Transverse colon (tissue), 4 donors: ENCODE data around the gene EHMT1. TPM values are rescaled to one million over a fixed set of nuclear protein-coding genes. Genes with fewer than 3 reads are reported as not detected.

Source experiments
- DNase-seq: peaks from one replicate; pipeline ENCODE4 v3.0.0-alpha.2; 2019
- H3K27ac ChIP-seq, 4 donors: fragments of 200-600 bp; sonication (generic); 2 replicates each; pipeline ENCODE4 v1.5.1; 2016 to 2018; ENCODE audit warnings: inconsistent platforms in 4 of 4
- H3K27me3 ChIP-seq: fragments of 200-600 bp; sonication (generic); 2 replicates; pipeline ENCODE4 v1.5.1; 2017; ENCODE audit warnings: inconsistent platforms
- H3K36me3 ChIP-seq, 4 donors: fragments of 200-600 bp; sonication (generic); 2 replicates each; pipeline ENCODE4 v1.5.1; 2017 to 2019; ENCODE audit warnings: inconsistent platforms in 4 of 4
- H3K4me1 ChIP-seq, 4 donors: fragments of 200-600 bp; sonication (generic); 2 replicates each; pipeline ENCODE4 v1.5.1; 2017 to 2020; ENCODE audit warnings: inconsistent platforms in 4 of 4
- H3K4me3 ChIP-seq, 4 donors: fragments of 200-600 bp; sonication (generic); 1 replicate in 1 of 4; 2 replicates in 3 of 4; pipeline versions ENCODE4 v1.5.1 to v1.6.1; 2017 to 2019; ENCODE audit warnings: inconsistent platforms in 4 of 4
- H3K9me3 ChIP-seq, 2 donors: fragments of 200-600 bp; sonication (generic); 2 replicates each; pipeline ENCODE4 v1.5.1; 2017 to 2019; ENCODE audit warnings: inconsistent platforms in 2 of 2
- EP300 ChIP-seq: sonication (generic); formaldehyde crosslinking; IDR thresholded peaks from one replicate; pipeline ENCODE4 v1.6.1; 2017; ENCODE audit warnings: antibody characterized with exemption, low read depth
- POLR2A ChIP-seq: fragments of 450-650 bp; IDR thresholded peaks from one replicate; pipeline ENCODE4 v1.6.1; 2016; ENCODE audit warnings: antibody characterized with exemption, mild to moderate bottlenecking, moderate library complexity
- POLR2AphosphoS5 ChIP-seq, 3 donors: sonication (generic); formaldehyde crosslinking; IDR thresholded peaks; one replicate each; pipeline ENCODE4 v1.6.1; 2016; ENCODE audit warnings: antibody characterized with exemption in 3 of 3
- WGBS, 2 donors: methylation state at CpG; one replicate each; pipeline ENCODE4 v1.1.5; 2018; ENCODE audit warnings: low coverage in 1 of 2; 5-methylcytosine and 5-hydroxymethylcytosine counted together
- in situ Hi-C, 4 donors: fragments of 200-750 bp; cut with MboI; loops; one replicate each; pipeline versions ENCODE4 v1.15.0 to v1.15.1; 2017; ENCODE audit warnings: low sequenced_read_pairs in 3 of 4, low pct_ligation_motif_present in 1 of 4, low pct_unique_long_range_greater_than_20kb in 1 of 4
- intact Hi-C: fragments of 100-400 bp; cut with DNase I; formaldehyde crosslinking; loops from one replicate; pipeline ENCODE4 v1.15.1; 2023; ENCODE audit warnings: low total_unique reads
- total RNA-seq, 4 donors: library from RNA; depleted of rRNA; stranded (reverse); fragments of >200 nt; gene quantifications; one replicate each; pipeline ENCODE4 v1.1.0, GENCODE V29; 2016
- TF ChIP-seq, protein P1 (sequence below), 5 experiments: fragments of 200-600 bp in 3 of 5; fragments of 450-650 bp in 2 of 5; sonication (generic) in 3 of 5; IDR thresholded peaks; 1 replicate in 2 of 5; 2 replicates in 3 of 5; pipeline ENCODE4 v1.5.1; 2016 to 2017; ENCODE audit warnings: antibody characterized with exemption in 5 of 5, inconsistent platforms in 3 of 5, mild to moderate bottlenecking in 2 of 5, moderate library complexity in 1 of 5

The EHMT1 gene
- total RNA-seq, 4 donors from 2014 or later, result 93.8 to 184 (median 139) TPM

DNA sequence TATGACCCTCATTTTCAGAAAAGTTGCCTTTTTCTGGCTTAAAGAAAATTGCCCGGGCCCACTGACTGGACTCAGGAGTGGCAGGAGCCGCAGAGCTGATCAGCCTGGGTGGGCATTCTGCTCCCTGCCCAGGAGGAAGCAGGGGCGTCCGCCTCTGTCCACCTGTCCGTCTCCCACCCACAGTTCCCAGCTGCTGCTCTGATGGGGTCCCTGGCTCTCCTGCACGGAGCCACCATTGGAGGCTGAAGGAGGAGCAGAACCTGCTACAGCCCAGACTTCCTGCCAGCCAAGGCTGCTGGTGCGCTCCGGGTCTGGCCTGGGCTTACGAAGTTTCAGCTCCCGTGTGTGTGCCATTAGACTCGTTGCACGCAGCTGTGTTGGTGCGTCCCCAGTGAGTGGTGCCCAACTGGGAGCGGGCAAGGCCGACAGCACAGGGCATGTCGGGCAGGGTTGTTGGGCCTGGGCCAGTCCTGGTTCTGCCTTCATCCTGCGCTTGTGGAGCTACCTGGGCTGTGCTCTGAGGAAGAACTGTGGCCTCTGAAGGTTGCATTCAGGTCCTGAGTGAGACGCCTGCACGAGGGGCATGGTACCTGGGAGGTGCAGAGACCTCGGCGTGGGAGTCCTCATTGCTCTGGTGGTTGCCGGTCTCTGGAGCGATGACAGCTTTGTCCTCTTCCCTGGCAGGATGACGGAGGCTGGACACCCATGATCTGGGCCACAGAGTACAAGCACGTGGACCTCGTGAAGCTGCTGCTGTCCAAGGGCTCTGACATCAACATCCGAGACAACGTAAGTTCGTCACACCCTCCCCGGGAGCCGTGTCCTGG is 181.6 kb downstream of the EHMT1 start:
- WGBS, 2 donors, result 93% methylated on average over 29 of the region's 31 CpGs; no CpG with 5 or more reads in 1 of the 2 donors
- H3K4me3 ChIP-seq, result no peak overlapping the region
- intact Hi-C loops, result no loop called here

DNA sequence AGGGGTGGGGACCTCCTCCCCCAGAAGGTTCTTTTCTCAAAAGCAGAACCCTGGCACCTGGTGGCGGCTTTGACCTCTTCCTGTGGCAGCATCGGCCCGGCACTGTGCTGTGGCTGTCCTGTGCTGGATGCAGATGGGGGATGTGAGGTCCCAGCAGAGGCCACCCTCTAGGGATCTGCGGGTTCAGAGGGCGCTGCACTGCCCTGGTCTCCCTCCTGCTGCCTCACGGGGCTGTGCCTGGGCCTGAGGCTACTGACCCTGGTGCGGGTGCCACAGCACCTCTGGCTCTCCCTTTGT is 182.2 kb downstream of the EHMT1 start:
- no peak for TF ChIP-seq POLR2A
- Histone ChIP-seq H3K36me3 (peaks cover 0 to 19% (median 8%) of the 10 kb centered on the region in 4 donors), H3K27ac (no peak overlapping the region), H3K4me3 (no peak overlapping the region), H3K9me3 (no peaks in the 10 kb centered on the region), H3K27me3 (no peaks in the 10 kb centered on the region), H3K4me1 (no peaks in the 10 kb centered on the region)
- in situ Hi-C loops, result no loop called here
- intact Hi-C loops, result no loop called here
- no peak for DNase-seq
- WGBS, 2 donors, result 89% methylated on average over 7 of the region's 7 CpGs; no CpG with 5 or more reads in 1 of the 2 donors

More for the DNA sequence above, 181.6 kb downstream of the EHMT1 start:
- peaks cover 0 to 24% (median 8%) of the 10 kb centered on the region in 4 donors for H3K36me3 ChIP-seq
- TF ChIP-seq POLR2AphosphoS5 (IDR thresholded peaks at IDR 0.05) (no peak), EP300 (no peak), POLR2A (no peak)
- TF ChIP-seq, protein P1, sequence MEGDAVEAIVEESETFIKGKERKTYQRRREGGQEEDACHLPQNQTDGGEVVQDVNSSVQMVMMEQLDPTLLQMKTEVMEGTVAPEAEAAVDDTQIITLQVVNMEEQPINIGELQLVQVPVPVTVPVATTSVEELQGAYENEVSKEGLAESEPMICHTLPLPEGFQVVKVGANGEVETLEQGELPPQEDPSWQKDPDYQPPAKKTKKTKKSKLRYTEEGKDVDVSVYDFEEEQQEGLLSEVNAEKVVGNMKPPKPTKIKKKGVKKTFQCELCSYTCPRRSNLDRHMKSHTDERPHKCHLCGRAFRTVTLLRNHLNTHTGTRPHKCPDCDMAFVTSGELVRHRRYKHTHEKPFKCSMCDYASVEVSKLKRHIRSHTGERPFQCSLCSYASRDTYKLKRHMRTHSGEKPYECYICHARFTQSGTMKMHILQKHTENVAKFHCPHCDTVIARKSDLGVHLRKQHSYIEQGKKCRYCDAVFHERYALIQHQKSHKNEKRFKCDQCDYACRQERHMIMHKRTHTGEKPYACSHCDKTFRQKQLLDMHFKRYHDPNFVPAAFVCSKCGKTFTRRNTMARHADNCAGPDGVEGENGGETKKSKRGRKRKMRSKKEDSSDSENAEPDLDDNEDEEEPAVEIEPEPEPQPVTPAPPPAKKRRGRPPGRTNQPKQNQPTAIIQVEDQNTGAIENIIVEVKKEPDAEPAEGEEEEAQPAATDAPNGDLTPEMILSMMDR (IDR thresholded peaks at IDR 0.05), result no peak
- in situ Hi-C loops, result no loop called here
- no peaks in the 10 kb centered on the region for H3K4me1 ChIP-seq
- H3K27ac ChIP-seq, result no peak overlapping the region
- H3K9me3 ChIP-seq, result no peaks in the 10 kb centered on the region
- H3K27me3 ChIP-seq, result no peaks in the 10 kb centered on the region
- no peak for DNase-seq

DNA sequence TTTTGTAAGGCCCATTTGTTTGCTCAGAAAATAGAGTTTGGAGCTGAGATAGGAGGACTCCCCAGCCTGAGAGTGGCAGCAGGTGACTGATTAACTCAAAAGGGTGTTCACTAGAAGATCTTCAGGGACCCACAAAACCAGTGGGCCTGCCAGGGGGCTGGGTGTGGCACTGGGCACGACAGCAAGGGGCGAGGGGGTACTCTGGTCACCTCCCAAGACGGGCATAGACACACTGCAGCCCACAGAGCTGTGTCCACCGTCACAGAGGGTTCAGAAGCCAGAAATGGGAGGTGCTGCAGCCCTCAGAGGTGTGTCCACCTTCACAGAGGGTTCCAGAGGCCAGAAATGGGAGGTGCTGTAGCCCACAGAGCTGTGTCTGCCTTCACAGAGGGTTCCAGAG is 183.2 kb downstream of the EHMT1 start:
- WGBS, 2 donors, result 83 to 100% methylated on average over 1 to 4 of the region's 4 CpGs
- TF ChIP-seq, protein P1 (IDR thresholded peaks at IDR 0.05), result no peak
- TF ChIP-seq POLR2A (no peak), POLR2AphosphoS5 (IDR thresholded peaks at IDR 0.05) (no peak), EP300 (no peak)
- Histone ChIP-seq H3K27me3 (no peaks in the 10 kb centered on the region), H3K9me3 (no peaks in the 10 kb centered on the region), H3K4me1 (no peaks in the 10 kb centered on the region), H3K4me3 (no peak overlapping the region), H3K36me3 (peaks cover 0 to 17% (median 8%) of the 10 kb centered on the region in 4 donors), H3K27ac (no peak overlapping the region)
- intact Hi-C loops, result no loop called here
- DNase-seq, result no peak
- in situ Hi-C loops, result no loop called here

DNA sequence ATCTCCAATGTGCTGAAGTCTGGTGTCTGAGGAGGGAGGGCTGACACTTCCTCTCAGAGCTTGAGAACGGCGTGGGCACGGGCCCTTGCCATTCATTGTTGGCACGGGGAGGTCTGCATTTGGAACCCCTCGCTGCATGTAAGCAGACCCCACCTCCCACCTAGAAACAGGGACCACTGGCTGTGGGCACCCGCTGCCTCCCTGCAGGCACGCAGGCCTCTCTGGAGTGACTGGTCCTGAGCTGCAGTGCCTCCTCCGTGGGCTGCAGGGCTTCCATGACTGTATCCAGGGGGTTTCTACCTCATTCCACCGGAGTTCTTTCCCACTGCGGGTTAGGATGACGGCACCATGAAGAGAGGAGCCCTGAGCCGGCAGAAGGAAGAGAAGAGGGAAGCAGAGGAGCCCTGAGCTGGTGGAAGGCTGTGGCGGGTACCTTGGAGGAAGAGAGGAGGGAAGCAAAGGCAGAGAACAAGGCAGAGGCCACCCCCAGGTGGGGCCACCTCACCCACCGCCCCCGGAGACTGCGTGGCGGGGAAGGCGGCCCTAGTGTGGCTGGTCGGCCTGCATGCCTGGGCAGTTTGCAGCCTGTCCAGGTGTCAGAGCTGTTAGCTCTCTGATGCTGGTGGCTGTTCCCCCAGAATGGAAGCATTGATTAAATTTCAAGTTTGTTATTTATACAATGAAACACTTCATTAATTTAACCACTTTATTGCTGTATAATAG is 183.9 kb downstream of the EHMT1 start:
- no peaks in the 10 kb centered on the region for H3K9me3 ChIP-seq
- intact Hi-C loops (no loop called here), in situ Hi-C loops (no loop called here)
- peaks cover 0 to 17% (median 8%) of the 10 kb centered on the region in 4 donors for H3K36me3 ChIP-seq
- no peak overlapping the region for H3K27ac ChIP-seq
- TF ChIP-seq EP300 (no peak), POLR2A (no peak)
- TF ChIP-seq, protein P1 (IDR thresholded peaks at IDR 0.05), result no peak
- no peaks in the 10 kb centered on the region for H3K4me1 ChIP-seq
- 93% methylated on average over 19 of the region's 19 CpGs; no CpG with 5 or more reads in 1 of the 2 donors for WGBS, 2 donors
- H3K27me3 ChIP-seq, result no peaks in the 10 kb centered on the region
- H3K4me3 ChIP-seq, result no peak overlapping the region
- no peak for DNase-seq
